ENCODE measurements around the gene INPP5F.

DNA sequence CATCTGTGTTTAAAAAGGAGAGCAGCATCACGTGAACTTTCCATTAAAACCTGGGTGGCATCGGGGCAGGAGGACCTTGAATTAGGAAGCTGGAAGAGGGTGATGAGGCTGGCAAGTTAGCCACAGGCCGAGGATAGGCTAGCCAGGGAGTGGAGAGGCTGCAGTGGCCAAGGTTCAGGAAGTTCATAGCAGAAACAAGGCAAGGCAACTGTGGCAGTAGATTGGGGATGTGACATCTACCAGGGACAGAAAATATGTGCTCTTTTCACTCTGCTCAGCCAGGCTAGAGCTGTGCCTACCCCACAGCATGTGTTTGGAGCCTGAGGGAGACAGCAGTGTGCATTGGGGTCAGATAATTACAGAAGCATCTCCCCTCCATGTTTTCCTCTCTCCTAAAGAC, 2.2 kb upstream of the INPP5F start:
- no peak for TF ChIP-seq POLR2AphosphoS5 (IDR thresholded peaks at IDR 0.05; ENCODE audit: borderline replicate concordance, low read depth, low read length)
- TF ChIP-seq EZH2 (IDR thresholded peaks at IDR 0.05): no peak
- no peak for TF ChIP-seq FOXP2 (optimal IDR thresholded peaks at IDR 0.05; ENCODE audit: control extremely low read depth, extremely low read length, insufficient read depth)

All from SK-N-MC (cell line).